GM12878 (cell line): ENCODE data around the gene ADAP1.

Experiments
- ATF2 ChIP-seq: IDR thresholded peaks from 2 replicates; pipeline ENCODE4 v1.6.1; 2012; ENCODE audit warnings: low read length, inconsistent platforms
- CBFB ChIP-seq: IDR thresholded peaks from 2 replicates; pipeline ENCODE4 v1.6.1; 2016; ENCODE audit warnings: antibody characterized with exemption, low read depth
- CHD1 ChIP-seq: IDR thresholded peaks from 2 replicates; pipeline ENCODE4 v1.6.1; 2012; ENCODE audit warnings: low read depth, low read length, improper control_type of control experiment
- E4F1 ChIP-seq: fragments of 450-650 bp; IDR thresholded peaks from 2 replicates; pipeline ENCODE4 v1.6.1; 2018; ENCODE audit warnings: borderline replicate concordance, mild to moderate bottlenecking; ENCODE audit not compliant: partially characterized antibody
- ETV6 ChIP-seq, 2 experiments: fragments of 450-650 bp in 1 of 2; IDR thresholded peaks in 1 of 2; conservative IDR thresholded peaks in 1 of 2; 2 replicates each; pipeline ENCODE4 v1.6.1; 2014; ENCODE audit warnings: antibody characterized with exemption in 1 of 2, borderline replicate concordance in 1 of 2, low read depth in 1 of 2, mild to moderate bottlenecking in 1 of 2, moderate library complexity in 1 of 2
- NBN ChIP-seq: fragments of 450-650 bp; IDR thresholded peaks from 2 replicates; pipeline ENCODE4 v1.6.1; 2016
- POLR2A ChIP-seq: IDR thresholded peaks from 2 replicates; pipeline ENCODE4 v1.6.1; 2011; ENCODE audit warnings: low read depth, mild to moderate bottlenecking, low read length
- RAD21 ChIP-seq: IDR thresholded peaks from 2 replicates; pipeline ENCODE4 v1.6.1; 2011; ENCODE audit warnings: mild to moderate bottlenecking, low read depth, low read length, moderate library complexity; ENCODE audit not compliant: insufficient read depth
- RCOR1 ChIP-seq: conservative IDR thresholded peaks from 2 replicates; pipeline ENCODE4 v1.6.1; 2012; ENCODE audit warnings: low read depth, low read length, improper control_type of control experiment
- TAF1 ChIP-seq: IDR thresholded peaks from 2 replicates; pipeline ENCODE4 v1.6.1; 2011; ENCODE audit warnings: mild to moderate bottlenecking, low read depth, low read length, borderline replicate concordance
- TF ChIP-seq, protein P1 (sequence below), 3 experiments: IDR thresholded peaks in 2 of 3; conservative IDR thresholded peaks in 1 of 3; 2 replicates each; pipeline ENCODE4 v1.5.1; 2011; ENCODE audit warnings: low read depth in 3 of 3, low read length in 3 of 3, mild to moderate bottlenecking in 3 of 3, control low read depth in 2 of 3, moderate library complexity in 2 of 3, inconsistent platforms in 1 of 3, mixed read lengths in 1 of 3; ENCODE audit not compliant: control insufficient read depth in 2 of 3, insufficient read depth in 1 of 3; ENCODE audit errors: extremely low read depth in 1 of 3
- TF ChIP-seq, protein P2 (sequence below): IDR thresholded peaks from 2 replicates; pipeline ENCODE4 v1.6.1; 2011; ENCODE audit warnings: low read depth, low read length, improper control_type of control experiment, borderline replicate concordance
- TF ChIP-seq, protein P3 (sequence below): IDR thresholded peaks from 2 replicates; pipeline ENCODE4 v1.6.1; 2012; ENCODE audit warnings: low read depth, low read length, improper control_type of control experiment

DNA sequence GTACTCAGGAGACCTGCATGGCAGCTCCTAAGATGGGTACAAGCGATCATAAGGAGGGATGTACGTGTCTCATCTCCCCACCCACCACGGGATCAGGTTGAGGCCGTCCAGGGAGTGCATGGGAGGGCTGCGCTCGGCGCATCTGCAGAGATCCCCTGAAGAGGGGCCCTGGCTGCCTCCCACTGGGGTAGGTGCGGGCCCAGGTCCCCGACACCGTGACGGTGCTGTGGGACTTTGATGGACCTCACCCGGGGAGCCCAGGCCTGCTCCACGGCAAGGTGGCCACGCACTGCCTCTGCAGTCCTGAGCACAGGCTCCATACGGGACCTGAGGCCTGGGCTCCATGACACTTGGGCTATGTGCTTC lies 65.5 kb downstream of the ADAP1 start:
- TF ChIP-seq, protein P1, sequence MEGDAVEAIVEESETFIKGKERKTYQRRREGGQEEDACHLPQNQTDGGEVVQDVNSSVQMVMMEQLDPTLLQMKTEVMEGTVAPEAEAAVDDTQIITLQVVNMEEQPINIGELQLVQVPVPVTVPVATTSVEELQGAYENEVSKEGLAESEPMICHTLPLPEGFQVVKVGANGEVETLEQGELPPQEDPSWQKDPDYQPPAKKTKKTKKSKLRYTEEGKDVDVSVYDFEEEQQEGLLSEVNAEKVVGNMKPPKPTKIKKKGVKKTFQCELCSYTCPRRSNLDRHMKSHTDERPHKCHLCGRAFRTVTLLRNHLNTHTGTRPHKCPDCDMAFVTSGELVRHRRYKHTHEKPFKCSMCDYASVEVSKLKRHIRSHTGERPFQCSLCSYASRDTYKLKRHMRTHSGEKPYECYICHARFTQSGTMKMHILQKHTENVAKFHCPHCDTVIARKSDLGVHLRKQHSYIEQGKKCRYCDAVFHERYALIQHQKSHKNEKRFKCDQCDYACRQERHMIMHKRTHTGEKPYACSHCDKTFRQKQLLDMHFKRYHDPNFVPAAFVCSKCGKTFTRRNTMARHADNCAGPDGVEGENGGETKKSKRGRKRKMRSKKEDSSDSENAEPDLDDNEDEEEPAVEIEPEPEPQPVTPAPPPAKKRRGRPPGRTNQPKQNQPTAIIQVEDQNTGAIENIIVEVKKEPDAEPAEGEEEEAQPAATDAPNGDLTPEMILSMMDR (IDR thresholded peaks at IDR 0.05 in 2 of 3, conservative IDR thresholded peaks at IDR 0.05 in 1 of 3; ENCODE audit: control insufficient read depth in 2 of 3, extremely low read depth in 1 of 3, insufficient read depth in 1 of 3, low read depth in 3 of 3, low read length in 3 of 3), result no peak
- TF ChIP-seq, protein P2, sequence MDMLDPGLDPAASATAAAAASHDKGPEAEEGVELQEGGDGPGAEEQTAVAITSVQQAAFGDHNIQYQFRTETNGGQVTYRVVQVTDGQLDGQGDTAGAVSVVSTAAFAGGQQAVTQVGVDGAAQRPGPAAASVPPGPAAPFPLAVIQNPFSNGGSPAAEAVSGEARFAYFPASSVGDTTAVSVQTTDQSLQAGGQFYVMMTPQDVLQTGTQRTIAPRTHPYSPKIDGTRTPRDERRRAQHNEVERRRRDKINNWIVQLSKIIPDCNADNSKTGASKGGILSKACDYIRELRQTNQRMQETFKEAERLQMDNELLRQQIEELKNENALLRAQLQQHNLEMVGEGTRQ, result no peak
- TF ChIP-seq RCOR1 (no peak), TAF1 (no peak), POLR2A (no peak; the same call in 1 of the 2 replicates), RAD21 (no peak), ETV6 (conservative IDR thresholded peaks at IDR 0.05 in 1 of 2, IDR thresholded peaks at IDR 0.05 in 1 of 2; ENCODE audit: borderline replicate concordance in 1 of 2, low read depth in 1 of 2) (no peak), NBN (no peak), ATF2 (no peak), CHD1 (no peak), E4F1 (no peak), CBFB (no peak)
- TF ChIP-seq, protein P3, sequence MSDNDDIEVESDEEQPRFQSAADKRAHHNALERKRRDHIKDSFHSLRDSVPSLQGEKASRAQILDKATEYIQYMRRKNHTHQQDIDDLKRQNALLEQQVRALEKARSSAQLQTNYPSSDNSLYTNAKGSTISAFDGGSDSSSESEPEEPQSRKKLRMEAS, result no peak
